HEK293 (cell line): ENCODE results near the gene DCX.

Source experiments
- CTCF ChIA-PET: fragments of 350-600 bp; formaldehyde crosslinking; extraction: SDS; loops from one replicate; lab custom pipeline; 2021; ENCODE audit warnings: antibody characterized with exemption; lab: Yijun Ruan, JAX
- POLR2A ChIA-PET: fragments of 300-600 bp; formaldehyde crosslinking; extraction: SDS; loops from one replicate; lab custom pipeline; 2020; ENCODE audit warnings: antibody characterized with exemption, inconsistent platforms; lab: Yijun Ruan, JAX
- H3K27ac ChIP-seq: fragments of 200-500 bp; sonication (Bioruptor generic); 2 replicates; pipeline ENCODE4 v1.5.1; 2014; ENCODE audit warnings: low read depth, low read length, control low read depth, inconsistent platforms; ENCODE audit errors: extremely low read depth
- H3K36me3 ChIP-seq, 2 experiments: fragments of 200-500 bp in 1 of 2; sonication (Bioruptor generic) in 1 of 2; 1 replicate in 1 of 2; 2 replicates in 1 of 2; pipeline ENCODE4 v1.5.1; 2014 to 2017; ENCODE audit warnings: inconsistent platforms in 2 of 2, low read length in 2 of 2; ENCODE audit not compliant: control insufficient read depth in 2 of 2, insufficient read depth in 1 of 2
- H3K4me1 ChIP-seq: fragments of 200-500 bp; sonication (Bioruptor generic); 2 replicates; pipeline ENCODE4 v1.5.1; 2014; ENCODE audit warnings: mild to moderate bottlenecking, low read length, inconsistent platforms; ENCODE audit not compliant: control insufficient read depth, insufficient read depth
- H3K4me3 ChIP-seq: 2 replicates; pipeline ENCODE4 v1.5.1; 2011; ENCODE audit warnings: low read depth, mild to moderate bottlenecking, control low read depth, low read length, moderate library complexity
- H3K9me3 ChIP-seq: fragments of 200-500 bp; sonication (Bioruptor generic); 2 replicates; pipeline ENCODE4 v1.5.1; 2014; ENCODE audit warnings: low read depth, low read length, inconsistent platforms; ENCODE audit not compliant: control insufficient read depth, insufficient read depth
- ELK4 ChIP-seq: IDR thresholded peaks from 2 replicates; pipeline ENCODE4 v1.6.1; 2011; ENCODE audit warnings: mild to moderate bottlenecking, low read depth, low read length, borderline replicate concordance
- HIC1 ChIP-seq: fragments of 450-650 bp; formaldehyde crosslinking; IDR thresholded peaks from 2 replicates; pipeline ENCODE4 v1.5.1; 2016; ENCODE audit warnings: missing biosample characterization, missing genetic modification characterization
- HOXC10 ChIP-seq: sonication (generic); formaldehyde crosslinking; IDR thresholded peaks from 2 replicates; pipeline ENCODE4 v1.8.1; 2023; ENCODE audit warnings: mild to moderate bottlenecking, missing genetic modification reagents
- PRDM1 ChIP-seq: fragments of 450-650 bp; formaldehyde crosslinking; IDR thresholded peaks from 2 replicates; pipeline ENCODE4; 2016; ENCODE audit warnings: missing biosample characterization, missing genetic modification characterization
- REPIN1 ChIP-seq: fragments of 450-650 bp; formaldehyde crosslinking; IDR thresholded peaks from 2 replicates; pipeline ENCODE4 v1.5.1; 2017; ENCODE audit warnings: missing biosample characterization, missing genetic modification characterization, low read depth
- YY2 ChIP-seq: fragments of 450-650 bp; formaldehyde crosslinking; IDR thresholded peaks from 2 replicates; pipeline ENCODE4 v1.5.1; 2016; ENCODE audit warnings: missing biosample characterization, missing genetic modification characterization
- ZBTB1 ChIP-seq: fragments of 450-650 bp; formaldehyde crosslinking; IDR thresholded peaks from 2 replicates; pipeline ENCODE4 v1.5.1; 2016; ENCODE audit warnings: missing biosample characterization, missing genetic modification characterization
- ZBTB17 ChIP-seq: fragments of 450-650 bp; formaldehyde crosslinking; IDR thresholded peaks from 2 replicates; pipeline ENCODE4 v1.5.1; 2016; ENCODE audit warnings: missing biosample characterization, missing genetic modification characterization
- ZFP41 ChIP-seq: fragments of 450-650 bp; formaldehyde crosslinking; IDR thresholded peaks from 2 replicates; pipeline ENCODE4 v1.5.1; 2016; ENCODE audit warnings: missing biosample characterization, missing genetic modification characterization, borderline replicate concordance
- ZNF175 ChIP-seq: fragments of 450-650 bp; formaldehyde crosslinking; IDR thresholded peaks from 2 replicates; pipeline ENCODE4 v1.5.1; 2016; ENCODE audit warnings: missing biosample characterization, missing genetic modification characterization
- ZNF184 ChIP-seq: fragments of 450-650 bp; IDR thresholded peaks from 2 replicates; pipeline ENCODE4 v1.5.1; 2018; ENCODE audit warnings: missing biosample characterization, mild to moderate bottlenecking, missing genetic modification characterization
- ZNF23 ChIP-seq: fragments of 450-650 bp; formaldehyde crosslinking; IDR thresholded peaks from 2 replicates; pipeline ENCODE4 v1.5.1; 2016; ENCODE audit warnings: missing biosample characterization, missing genetic modification characterization, borderline replicate concordance
- ZNF26 ChIP-seq: fragments of 450-650 bp; formaldehyde crosslinking; IDR thresholded peaks from 2 replicates; pipeline ENCODE4 v1.5.1; 2016; ENCODE audit warnings: missing biosample characterization, missing genetic modification characterization
- ZNF354C ChIP-seq: fragments of 450-650 bp; formaldehyde crosslinking; IDR thresholded peaks from 2 replicates; pipeline ENCODE4 v1.5.1; 2016; ENCODE audit warnings: missing biosample characterization, missing genetic modification characterization, low read depth, borderline replicate concordance
- ZNF398 ChIP-seq: fragments of 450-650 bp; formaldehyde crosslinking; IDR thresholded peaks from 2 replicates; pipeline ENCODE4 v1.5.1; 2017; ENCODE audit warnings: missing biosample characterization, missing genetic modification characterization
- ZNF518A ChIP-seq: fragments of 450-650 bp; formaldehyde crosslinking; conservative IDR thresholded peaks from 2 replicates; pipeline ENCODE4 v1.5.1; 2016; ENCODE audit warnings: low read depth, missing biosample characterization, missing genetic modification characterization
- ZNF530 ChIP-seq: fragments of 450-650 bp; formaldehyde crosslinking; IDR thresholded peaks from 2 replicates; pipeline ENCODE4 v1.5.1; 2016; ENCODE audit warnings: low read depth, missing biosample characterization, missing genetic modification characterization
- ZNF548 ChIP-seq: fragments of 450-650 bp; formaldehyde crosslinking; IDR thresholded peaks from 2 replicates; pipeline ENCODE4 v1.5.1; 2016; ENCODE audit warnings: missing biosample characterization, missing genetic modification characterization
- ZNF555 ChIP-seq: fragments of 450-650 bp; formaldehyde crosslinking; conservative IDR thresholded peaks from 2 replicates; pipeline ENCODE4 v1.5.1; 2017; ENCODE audit warnings: missing biosample characterization, mild to moderate bottlenecking, missing genetic modification characterization, inconsistent platforms
- ZNF558 ChIP-seq: fragments of 450-650 bp; formaldehyde crosslinking; IDR thresholded peaks from 2 replicates; pipeline ENCODE4 v1.5.1; 2016; ENCODE audit warnings: missing biosample characterization, missing genetic modification characterization
- ZNF639 ChIP-seq: fragments of 450-650 bp; formaldehyde crosslinking; IDR thresholded peaks from 2 replicates; pipeline ENCODE4 v1.5.1; 2016; ENCODE audit warnings: missing biosample characterization, missing genetic modification characterization
- ZNF792 ChIP-seq: fragments of 450-650 bp; formaldehyde crosslinking; IDR thresholded peaks from 2 replicates; pipeline ENCODE4 v1.5.1; 2016; ENCODE audit warnings: missing biosample characterization, missing genetic modification characterization
- ZNF843 ChIP-seq: fragments of 450-650 bp; formaldehyde crosslinking; IDR thresholded peaks from 2 replicates; pipeline ENCODE4 v1.5.1; 2016; ENCODE audit warnings: missing biosample characterization, missing genetic modification characterization

The DCX gene

GRCh38 chrX:111322231-111322855, 89.6 kb downstream of the DCX start:
- Histone ChIP-seq H3K36me3 (no peaks in the 10 kb centered on the region), H3K27ac (no peak overlapping the region), H3K4me3 (no peak overlapping the region), H3K4me1 (no peaks in the 10 kb centered on the region), H3K9me3 (no peaks in the 10 kb centered on the region)
- TF ChIP-seq ZNF184 (tag by site-specific recombination), result no peak
- TF ChIP-seq ZNF398 (tag by site-specific recombination), result no peak
- TF ChIP-seq ZNF555, result no peak
- no peak for TF ChIP-seq ZBTB17
- TF ChIP-seq ZBTB1 (tag by site-specific recombination), result no peak
- no peak for TF ChIP-seq YY2 (tag by site-specific recombination)
- no peak for TF ChIP-seq ZNF354C
- no peak for TF ChIP-seq ZNF558 (tag by site-specific recombination)
- no peak for TF ChIP-seq ELK4
- TF ChIP-seq ZNF518A (tag by site-specific recombination), result no peak
- TF ChIP-seq ZNF792 (tag by site-specific recombination), result no peak
- ChIA-PET POLR2A (no interaction called here), CTCF (no interaction called here)

- CTCF ChIA-PET, result no interaction called here
- TF ChIP-seq HIC1 (tag by site-specific recombination), result no peak
- no peak for TF ChIP-seq ZNF843 (tag by site-specific recombination)
- TF ChIP-seq ZFP41, result no peak
- TF ChIP-seq PRDM1 (tag by site-specific recombination), result no peak
- no peak for TF ChIP-seq ZNF639 (tag by site-specific recombination)
- no peak for TF ChIP-seq HOXC10 (CRISPR knock-in tag)
- TF ChIP-seq ZNF23, result no peak
- TF ChIP-seq REPIN1 (tag by site-specific recombination), result no peak
- TF ChIP-seq ZNF548, result no peak
- no peak for TF ChIP-seq ZNF26 (tag by site-specific recombination)
- TF ChIP-seq ZNF175, result no peak
- TF ChIP-seq ZNF530 (tag by site-specific recombination), result no peak
- TF ChIP-seq ZNF558 (tag by site-specific recombination), result no peak
These were observed 92.5 kb downstream of the DCX start for GRCh38 chrX:111319451-111319850.

More at GRCh38 chrX:111319451-111319850, 92.5 kb downstream of the DCX start:
- H3K27ac ChIP-seq, result no peak overlapping the region
- no peaks in the 10 kb centered on the region for H3K36me3 ChIP-seq
- H3K4me1 ChIP-seq, result no peaks in the 10 kb centered on the region
- H3K4me3 ChIP-seq, result no peak overlapping the region
- POLR2A ChIA-PET, result no interaction called here
- H3K9me3 ChIP-seq, result no peaks in the 10 kb centered on the region
